Left kidney (tissue), 2 donors: Measurements from ENCODE around the gene S100A13. TPM values are rescaled to one million over a fixed set of nuclear protein-coding genes. Genes with fewer than 3 reads are reported as not detected.
"Not testable (repeated sequence)": the region's sequence is repeated elsewhere in the genome, so short reads cannot be mapped to it uniquely, and the experiment has no call there.

ENCODE experiments used
- DNase-seq: peaks from one replicate; pipeline ENCODE4 v3.0.0-alpha.2; 2013
- polyA plus RNA-seq: library from polyadenylated mRNA; unstranded; fragments of 120-200 nt; gene quantifications from one replicate; pipeline ENCODE4 v1.2.1, GENCODE V29; 2013; ENCODE audit not compliant: insufficient read length

The S100A13 gene
- polyA plus RNA-seq, 1 donor = 120 TPM

GRCh38 chr1:153608089-153608682 is 19.1 kb downstream of the S100A13 start:
- no peak for DNase-seq

- DNase-seq = no peak
These were observed 19.9 kb downstream of the S100A13 start for GRCh38 chr1:153607381-153607780.

- no peak for DNase-seq
These were observed 21.1 kb downstream of the S100A13 start for GRCh38 chr1:153606194-153606593.

- DNase-seq = no peak
These were observed 24.6 kb downstream of the S100A13 start for GRCh38 chr1:153602749-153603148.

- DNase-seq = no peak
These were observed 27.5 kb downstream of the S100A13 start for GRCh38 chr1:153599847-153600246.

- no peak for DNase-seq
These were observed 28.8 kb downstream of the S100A13 start for GRCh38 chr1:153598309-153599172.

GRCh38 chr1:153597206-153597605 is 30.1 kb downstream of the S100A13 start:
- DNase-seq = no peak

- DNase-seq = no peak
These were observed 34.6 kb downstream of the S100A13 start for GRCh38 chr1:153592748-153593147.

GRCh38 chr1:153588482-153588881 is 38.8 kb downstream of the S100A13 start:
- DNase-seq = no peak

GRCh38 chr1:153588033-153588432 is 39.3 kb downstream of the S100A13 start:
- DNase-seq = not testable (repeated sequence)

- DNase-seq = no peak
These were observed 40.0 kb downstream of the S100A13 start for GRCh38 chr1:153587314-153587713.

GRCh38 chr1:153586347-153586746 is 41.0 kb downstream of the S100A13 start:
- DNase-seq = no peak

GRCh38 chr1:153585006-153585405 is 42.3 kb downstream of the S100A13 start:
- DNase-seq = no peak

GRCh38 chr1:153583976-153584375 is 43.3 kb downstream of the S100A13 start:
- no peak for DNase-seq

GRCh38 chr1:153583514-153583913 is 43.8 kb downstream of the S100A13 start:
- DNase-seq = not testable (repeated sequence)

- not testable (repeated sequence) for DNase-seq
These were observed 44.5 kb downstream of the S100A13 start for GRCh38 chr1:153582836-153583235.

- DNase-seq = no peak
These were observed 48.4 kb downstream of the S100A13 start for GRCh38 chr1:153578936-153579335.

- DNase-seq = no peak
These were observed 48.8 kb downstream of the S100A13 start for GRCh38 chr1:153578490-153578889.

- DNase-seq = no peak
These were observed 49.7 kb downstream of the S100A13 start for GRCh38 chr1:153577624-153578051.

GRCh38 chr1:153577138-153577537 is 50.2 kb downstream of the S100A13 start:
- DNase-seq = no peak

- DNase-seq = not testable (repeated sequence)
These were observed 51.8 kb downstream of the S100A13 start for GRCh38 chr1:153575497-153575896.

- not testable (repeated sequence) for DNase-seq
These were observed 52.2 kb downstream of the S100A13 start for GRCh38 chr1:153575081-153575491.

- DNase-seq = no peak
These were observed 54.0 kb downstream of the S100A13 start for GRCh38 chr1:153573351-153573750.
